ENCODE data around the gene TMEM92.

Gene TMEM92

GRCh38 chr17:50252781-50253180 is 21.5 kb upstream of the TMEM92 start:
- no peak overlapping the region for H3K27ac ChIP-seq (replicated peaks)
- TF ChIP-seq SPI1 (IDR thresholded peaks at IDR 0.05; ENCODE audit: borderline replicate concordance, low read depth) = no peak
- no peak for TF ChIP-seq GABPA (IDR thresholded peaks at IDR 0.05; ENCODE audit: low read depth)
- TF ChIP-seq CTCF (IDR thresholded peaks at IDR 0.05; ENCODE audit: insufficient read depth, low read length) = no peak
- no peak for TF ChIP-seq REST (IDR thresholded peaks at IDR 0.05; ENCODE audit: insufficient replicate concordance, low read depth)
- TF ChIP-seq POLR2AphosphoS5 (IDR thresholded peaks at IDR 0.05; ENCODE audit: low read depth) = no peak
- H3K4me3 ChIP-seq (replicated peaks; ENCODE audit: insufficient read depth, low read length) = no peak overlapping the region
- no peaks in the 10 kb centered on the region for H3K27me3 ChIP-seq (ENCODE audit: insufficient read depth, poor library complexity, severe bottlenecking)
- DNase-seq (ENCODE audit: low read depth in 1 of 2, low spot score in 1 of 2) = no peak

- TF ChIP-seq SPI1 (IDR thresholded peaks at IDR 0.05; ENCODE audit: borderline replicate concordance, low read depth) (no peak), CTCF (IDR thresholded peaks at IDR 0.05; ENCODE audit: insufficient read depth, low read length) (no peak), GABPA (IDR thresholded peaks at IDR 0.05; ENCODE audit: low read depth) (no peak), POLR2AphosphoS5 (IDR thresholded peaks at IDR 0.05; ENCODE audit: low read depth) (no peak), REST (IDR thresholded peaks at IDR 0.05; ENCODE audit: insufficient replicate concordance, low read depth) (no peak)
- no peak overlapping the region for H3K4me3 ChIP-seq (replicated peaks; ENCODE audit: insufficient read depth, low read length)
- H3K27me3 ChIP-seq (ENCODE audit: insufficient read depth, poor library complexity, severe bottlenecking) = no peaks in the 10 kb centered on the region
- DNase-seq (ENCODE audit: low read depth in 1 of 2, low spot score in 1 of 2) = no peak
- H3K27ac ChIP-seq (replicated peaks) = no peak overlapping the region
Observed at GRCh38 chr17:50255766-50256635, 18.3 kb upstream of the TMEM92 start.

- DNase-seq (ENCODE audit: low read depth in 1 of 2, low spot score in 1 of 2) = no peak
- Histone ChIP-seq H3K27ac (replicated peaks) (no peak overlapping the region), H3K4me3 (replicated peaks; ENCODE audit: insufficient read depth, low read length) (no peak overlapping the region), H3K27me3 (ENCODE audit: insufficient read depth, poor library complexity, severe bottlenecking) (no peaks in the 10 kb centered on the region)
- TF ChIP-seq POLR2AphosphoS5 (IDR thresholded peaks at IDR 0.05; ENCODE audit: low read depth) (no peak), REST (IDR thresholded peaks at IDR 0.05; ENCODE audit: insufficient replicate concordance, low read depth) (no peak), CTCF (IDR thresholded peaks at IDR 0.05; ENCODE audit: insufficient read depth, low read length) (no peak), GABPA (IDR thresholded peaks at IDR 0.05; ENCODE audit: low read depth) (no peak), SPI1 (IDR thresholded peaks at IDR 0.05; ENCODE audit: borderline replicate concordance, low read depth) (no peak)
Observed at GRCh38 chr17:50256826-50257618, 17.2 kb upstream of the TMEM92 start.
